ENCODE data around the gene PACS2. TPM values are rescaled to one million over a fixed set of nuclear protein-coding genes. Genes with fewer than 3 reads are reported as not detected.

The PACS2 gene
- total RNA-seq, 1 experiment from 2014 or later = 72.5 TPM

DNA sequence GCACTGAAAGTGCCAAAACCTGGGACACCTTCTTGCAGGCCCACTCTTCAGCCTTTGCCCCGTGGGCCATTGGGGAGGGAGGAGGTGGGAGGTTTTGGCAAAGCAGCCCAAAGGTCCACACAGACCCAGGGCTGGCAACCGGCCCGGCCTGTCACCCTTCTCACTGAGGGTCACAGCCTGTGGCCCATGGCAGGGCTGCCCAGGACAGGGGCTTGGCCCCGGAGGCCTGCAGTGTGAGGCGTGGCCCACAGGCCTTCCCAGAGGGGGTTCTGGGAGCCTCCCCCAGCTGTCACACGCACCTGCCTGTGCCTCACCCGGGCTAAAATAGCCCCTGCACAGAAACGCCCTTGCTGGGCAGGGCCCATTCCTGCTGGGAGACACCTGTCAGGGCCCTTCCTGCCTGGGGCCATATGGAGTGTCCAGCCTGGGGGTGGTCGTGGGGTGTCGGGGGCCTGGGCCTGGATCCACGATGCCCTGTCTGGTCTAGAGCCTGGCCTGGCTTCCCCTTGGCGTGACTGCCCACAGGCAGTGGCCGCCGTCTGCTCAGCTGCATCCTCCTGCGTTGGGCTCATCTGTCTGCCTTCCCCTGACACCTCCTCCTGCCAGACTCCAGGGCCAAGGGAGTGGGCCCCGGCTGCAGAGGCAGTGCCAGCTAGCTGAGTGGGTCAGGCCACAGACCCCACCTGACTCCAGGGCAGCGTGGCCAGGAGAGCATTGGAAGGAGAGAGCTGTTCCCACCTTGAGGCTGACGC, 19.2 kb downstream of the PACS2 start:
- Histone ChIP-seq H3K18ac (ENCODE audit: insufficient read length, low read depth, low read length) (no peak overlapping the region), H4K8ac (replicated peaks; ENCODE audit: insufficient read length, low read depth, low read length) (no peak overlapping the region), H3K23me2 (ENCODE audit: insufficient read length, low read depth, low read length, poor library complexity, severe bottlenecking) (no peaks in the 10 kb centered on the region), H3K14ac (ENCODE audit: insufficient read depth, low read length) (no peak overlapping the region; the same call in 1 of the 2 replicates), H2BK20ac (ENCODE audit: low read depth, low read length, poor library complexity, severe bottlenecking) (no peak overlapping the region), H3K56ac (ENCODE audit: insufficient read length, low read depth, low read length) (no peak overlapping the region), H4K91ac (ENCODE audit: insufficient read length, low read depth, low read length) (no peak overlapping the region), H3K79me1 (ENCODE audit: insufficient read depth, low read depth, low read length, poor library complexity, severe bottlenecking) (peaks cover 5% of the 10 kb centered on the region), H3K27me3 (ENCODE audit: insufficient read depth, low read length) (no peaks in the 10 kb centered on the region), H3K79me2 (ENCODE audit: insufficient read depth, low read length) (peaks cover 10% of the 10 kb centered on the region; the same call in 1 of the 2 replicates), H3K27ac (ENCODE audit: insufficient read length, low read depth, low read length) (no peak overlapping the region), H2BK120ac (ENCODE audit: low read depth, low read length, poor library complexity, severe bottlenecking) (no peak overlapping the region), H3K4ac (ENCODE audit: low read depth, low read length) (no peak overlapping the region), H4K5ac (ENCODE audit: insufficient read length, low read depth, low read length) (no peak overlapping the region), H2BK12ac (ENCODE audit: insufficient read length, low read depth, low read length) (no peak overlapping the region), H3K4me2 (ENCODE audit: insufficient read depth, insufficient read length, low read length) (no peak overlapping the region), H3K9ac (ENCODE audit: extremely low read depth, insufficient read length, low read length) (no peak overlapping the region), H3K23ac (ENCODE audit: insufficient read length, low read depth, low read length) (no peak overlapping the region), H4K20me1 (ENCODE audit: control insufficient read depth, insufficient read depth, insufficient read length) (peaks cover 6% of the 10 kb centered on the region), H2BK15ac (ENCODE audit: low read depth, low read length) (no peak overlapping the region), H3K4me1 (ENCODE audit: insufficient read depth, low read length) (no peaks in the 10 kb centered on the region), H3T11ph (ENCODE audit: low read length) (no peak overlapping the region), H2BK5ac (ENCODE audit: insufficient read length, low read length) (no peak overlapping the region), H2AK5ac (ENCODE audit: insufficient read length, low read length) (no peak overlapping the region), H3K9me3 (ENCODE audit: control insufficient read depth, low read depth, low read length) (no peaks in the 10 kb centered on the region), H2AFZ (ENCODE audit: low read length) (no peak overlapping the region)
- TF ChIP-seq, protein P1, sequence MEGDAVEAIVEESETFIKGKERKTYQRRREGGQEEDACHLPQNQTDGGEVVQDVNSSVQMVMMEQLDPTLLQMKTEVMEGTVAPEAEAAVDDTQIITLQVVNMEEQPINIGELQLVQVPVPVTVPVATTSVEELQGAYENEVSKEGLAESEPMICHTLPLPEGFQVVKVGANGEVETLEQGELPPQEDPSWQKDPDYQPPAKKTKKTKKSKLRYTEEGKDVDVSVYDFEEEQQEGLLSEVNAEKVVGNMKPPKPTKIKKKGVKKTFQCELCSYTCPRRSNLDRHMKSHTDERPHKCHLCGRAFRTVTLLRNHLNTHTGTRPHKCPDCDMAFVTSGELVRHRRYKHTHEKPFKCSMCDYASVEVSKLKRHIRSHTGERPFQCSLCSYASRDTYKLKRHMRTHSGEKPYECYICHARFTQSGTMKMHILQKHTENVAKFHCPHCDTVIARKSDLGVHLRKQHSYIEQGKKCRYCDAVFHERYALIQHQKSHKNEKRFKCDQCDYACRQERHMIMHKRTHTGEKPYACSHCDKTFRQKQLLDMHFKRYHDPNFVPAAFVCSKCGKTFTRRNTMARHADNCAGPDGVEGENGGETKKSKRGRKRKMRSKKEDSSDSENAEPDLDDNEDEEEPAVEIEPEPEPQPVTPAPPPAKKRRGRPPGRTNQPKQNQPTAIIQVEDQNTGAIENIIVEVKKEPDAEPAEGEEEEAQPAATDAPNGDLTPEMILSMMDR (conservative IDR thresholded peaks at IDR 0.05) = no peak
- Mint-ChIP-seq H3K36me3 (ENCODE audit: insufficient read depth in 1 of 3, low read depth in 3 of 3) (peaks cover 3 to 13% (median 6%) of the 10 kb centered on the region in 3 experiments; a peak in 6 of 7 replicates), H3K27ac (no peak overlapping the region), H3K9me3 (peaks cover 0 to 4% of the 10 kb centered on the region in 2 experiments; a peak in 1 of 5 replicates), H3K4me3 (no peak overlapping the region), H3K27me3 (ENCODE audit: low read depth) (no peaks in the 10 kb centered on the region; the same call in 1 of the 2 replicates), H3K4me1 (peaks cover 24 to 29% of the 10 kb centered on the region in 2 experiments)
- WGBS (ENCODE audit: extremely low coverage, insufficient read length, low lambda C conversion rate) = no CpG with 5 or more reads among the region's 18 CpGs
- DNase-seq = no peak
